ENCODE data around the gene NANOS2.

Gene NANOS2

DNA sequence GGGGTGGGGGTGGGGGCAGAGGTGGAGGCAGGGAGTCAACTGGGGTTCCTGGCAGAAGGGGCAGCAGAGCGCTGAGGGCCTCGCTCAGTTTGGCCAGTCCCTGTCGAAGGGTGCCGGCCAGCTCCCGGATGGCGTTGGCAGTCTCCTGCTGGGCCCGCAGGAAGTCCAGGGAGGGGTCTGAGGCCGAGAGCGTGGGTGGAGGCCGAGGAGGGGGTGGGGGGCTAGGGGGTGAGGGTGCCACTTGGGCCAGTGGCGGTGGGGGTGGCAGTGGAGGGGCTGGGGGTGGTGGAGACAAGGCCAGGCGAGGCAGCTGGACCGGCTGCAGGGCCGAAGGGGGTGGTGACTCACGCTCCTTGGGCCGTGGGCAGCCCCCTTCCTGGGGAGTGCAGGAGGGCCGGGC, 23.7 kb downstream of the NANOS2 start:
- DNase-seq = no peak

DNA sequence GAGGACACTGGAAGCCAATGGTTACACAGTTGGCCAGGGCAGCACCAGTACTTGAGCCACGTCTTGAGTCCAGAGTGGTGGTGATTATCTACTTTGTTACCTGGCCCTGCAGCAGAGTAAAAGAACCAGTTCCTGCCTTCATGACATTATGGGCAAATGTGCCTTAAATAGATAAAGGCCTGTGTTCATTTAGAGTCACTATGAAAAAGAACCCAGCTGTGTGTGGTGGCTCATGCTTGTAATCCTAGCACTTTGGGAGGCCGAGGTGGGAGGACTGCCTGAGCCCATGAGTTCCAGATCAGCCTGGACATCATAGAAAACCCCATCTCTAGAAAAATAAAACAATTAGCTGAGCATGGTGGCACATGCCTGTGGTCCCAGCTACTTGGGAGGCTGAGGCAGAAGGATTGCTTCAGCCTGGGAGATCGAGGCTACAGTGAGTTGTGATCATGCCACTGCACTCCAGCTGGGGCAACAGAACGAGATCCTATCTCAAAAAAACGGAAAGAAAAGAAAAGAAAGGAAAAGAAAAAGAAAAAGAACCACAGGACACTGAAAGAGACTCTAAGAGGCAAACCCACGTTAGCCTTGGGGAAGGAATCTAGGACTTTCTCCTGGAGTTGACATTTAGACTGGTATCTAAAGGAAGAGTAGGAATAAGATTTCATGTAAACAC, 25.2 kb downstream of the NANOS2 start:
- DNase-seq = no peak

DNA sequence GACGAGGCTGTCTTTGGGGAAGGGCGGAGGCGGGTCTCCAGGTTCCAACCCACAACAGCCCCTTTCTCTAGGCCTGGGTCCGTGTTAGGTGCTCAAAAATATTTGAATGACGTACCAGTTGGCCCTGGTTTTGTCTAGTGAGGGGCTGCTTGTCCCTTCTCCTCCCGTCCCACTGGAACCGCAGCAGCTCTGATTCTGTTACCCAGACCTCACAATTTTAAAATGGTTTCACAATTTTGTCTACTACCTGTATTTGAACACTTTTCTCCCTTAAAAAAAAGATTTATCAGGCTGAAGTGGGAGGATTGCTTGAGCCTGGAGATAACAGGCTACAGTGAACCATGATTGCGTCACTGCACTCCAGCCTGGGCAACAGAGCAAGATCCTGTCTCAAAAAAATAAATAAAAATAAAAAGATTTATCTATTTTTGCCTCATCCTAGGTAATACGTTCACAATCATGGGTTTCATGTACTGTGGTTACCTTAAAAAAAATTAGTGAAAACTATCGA, 27.3 kb downstream of the NANOS2 start:
- DNase-seq = no peak

DNA sequence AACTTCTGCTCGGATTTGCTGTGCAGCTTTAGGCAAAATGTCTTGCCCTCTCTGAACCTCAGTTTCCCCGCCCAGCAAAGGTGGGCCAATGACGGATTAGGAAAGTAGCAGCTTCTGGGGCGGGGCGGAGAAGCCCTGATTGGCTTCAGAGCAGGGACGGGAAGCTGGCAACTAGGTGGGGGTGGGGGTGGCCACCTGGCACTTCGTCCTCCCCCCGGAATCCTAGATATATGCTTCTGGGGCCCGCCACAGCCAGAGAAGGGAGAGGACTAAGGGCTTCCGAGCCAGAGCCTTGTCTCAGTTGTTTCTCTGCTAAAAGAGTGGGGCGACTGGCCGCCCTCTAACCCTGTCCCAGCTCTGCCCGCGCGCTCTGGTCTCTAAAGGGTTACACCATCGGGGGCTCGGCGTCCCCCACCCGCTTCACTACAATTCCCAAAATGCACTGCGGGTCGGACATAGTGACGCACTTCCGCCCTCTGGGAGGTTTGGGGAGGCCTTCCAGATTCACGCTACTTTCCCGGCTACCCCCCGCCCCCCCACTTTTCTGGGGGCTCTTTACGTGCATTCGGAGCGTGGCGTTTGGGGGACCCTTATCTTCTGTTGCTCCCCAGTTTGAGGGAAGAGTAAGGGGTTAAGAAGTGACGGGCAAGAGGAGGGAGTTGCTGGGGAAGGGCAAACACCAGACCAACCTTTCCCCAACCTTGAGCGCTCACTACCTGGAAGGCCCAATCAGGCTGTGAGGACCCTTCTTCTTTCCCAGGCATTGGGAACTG, 28.0 kb downstream of the NANOS2 start:
- DNase-seq = peak; percentile 87

DNA sequence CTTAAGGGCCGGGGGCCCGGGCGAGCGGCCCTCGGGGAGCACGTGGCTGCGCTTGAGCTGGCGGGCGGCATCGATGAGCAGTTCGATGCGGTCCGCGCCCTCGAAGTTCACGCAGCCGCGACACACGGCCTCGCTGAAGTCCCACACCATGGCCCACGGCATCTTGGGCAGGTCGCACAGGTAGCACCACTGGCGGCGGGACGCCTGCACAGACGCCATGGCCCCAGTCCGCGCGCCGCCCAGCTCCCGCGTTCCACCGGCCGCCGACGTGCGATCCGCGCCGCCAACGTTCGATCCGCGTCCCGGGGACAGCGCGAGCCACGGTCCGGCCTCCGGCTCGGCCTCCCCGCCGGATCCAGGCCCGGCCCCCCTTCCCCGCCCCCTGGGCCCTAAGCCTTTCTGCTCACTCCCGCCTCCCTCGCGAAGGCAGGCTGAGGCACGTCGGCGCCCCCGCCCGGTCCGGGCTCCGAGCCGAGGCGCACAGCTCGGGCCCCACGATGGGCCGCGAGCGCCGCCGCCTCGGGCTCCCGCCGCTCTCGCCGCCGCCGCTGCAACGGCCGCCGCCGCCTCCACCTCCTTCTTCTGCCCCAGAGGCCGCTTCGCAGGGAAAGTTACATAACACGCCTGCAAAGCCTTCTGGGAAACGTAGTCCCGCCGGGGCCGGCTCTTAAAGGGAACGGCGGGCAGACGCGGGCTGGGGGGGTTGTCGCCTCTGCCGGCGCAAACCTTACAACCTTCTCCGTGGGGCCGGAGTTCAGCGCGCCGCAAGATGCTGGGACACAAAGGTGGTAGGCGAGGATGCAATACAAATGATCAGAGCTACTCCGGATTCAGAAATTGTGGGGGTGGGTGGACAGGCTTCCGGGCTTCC, 28.8 kb downstream of the NANOS2 start, which contains the start of gene IRF2BP1:
Gene IRF2BP1 (minus strand): TSS at position 586 of the 871 bp plus-strand sequence. CDS start 367 bp downstream, at position 219.
- peak; percentile 77 for DNase-seq

DNA sequence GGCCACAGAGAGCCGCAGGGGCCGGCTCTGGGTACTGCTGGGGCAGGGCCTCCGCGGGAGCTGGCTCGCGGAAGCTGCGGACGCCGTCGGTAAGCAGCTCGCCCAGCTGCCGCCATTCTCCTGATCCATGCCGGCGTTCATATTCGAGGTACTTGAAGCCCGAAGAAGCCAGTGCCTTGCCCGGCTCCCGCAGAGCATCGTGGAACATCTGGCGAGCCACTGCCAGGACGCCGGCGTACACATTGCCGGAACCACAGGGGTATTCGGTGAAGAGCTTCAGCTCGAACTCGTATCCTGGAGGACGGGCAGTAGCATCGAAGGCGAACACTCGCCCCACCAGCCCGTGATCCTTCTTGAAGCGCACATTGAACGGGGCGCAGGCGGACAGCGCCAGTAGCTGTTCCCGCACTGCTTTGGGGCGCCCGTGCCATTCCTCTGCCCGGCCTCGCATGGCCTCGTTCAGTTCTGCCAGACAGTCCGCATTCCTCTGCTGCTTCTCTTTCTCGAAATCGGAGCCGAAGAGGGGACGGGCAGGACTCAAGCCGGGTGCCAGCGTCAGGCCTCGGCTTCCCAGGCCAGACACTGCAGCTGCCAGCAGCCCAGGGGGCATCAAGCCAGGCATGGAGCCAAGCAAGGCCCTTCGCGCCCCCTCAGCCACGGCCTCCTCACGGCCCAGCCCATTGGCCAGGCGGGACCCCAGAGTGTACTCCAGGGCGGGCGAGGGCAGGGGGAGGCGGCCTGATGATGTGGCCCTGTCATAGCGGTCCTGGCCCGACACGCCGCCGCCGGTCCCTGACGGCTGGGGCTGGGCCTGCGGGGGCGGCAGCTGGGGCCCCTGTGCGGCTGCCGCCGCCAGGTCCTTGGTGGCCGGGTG, 29.7 kb downstream of the NANOS2 start:
- no peak for DNase-seq

DNA sequence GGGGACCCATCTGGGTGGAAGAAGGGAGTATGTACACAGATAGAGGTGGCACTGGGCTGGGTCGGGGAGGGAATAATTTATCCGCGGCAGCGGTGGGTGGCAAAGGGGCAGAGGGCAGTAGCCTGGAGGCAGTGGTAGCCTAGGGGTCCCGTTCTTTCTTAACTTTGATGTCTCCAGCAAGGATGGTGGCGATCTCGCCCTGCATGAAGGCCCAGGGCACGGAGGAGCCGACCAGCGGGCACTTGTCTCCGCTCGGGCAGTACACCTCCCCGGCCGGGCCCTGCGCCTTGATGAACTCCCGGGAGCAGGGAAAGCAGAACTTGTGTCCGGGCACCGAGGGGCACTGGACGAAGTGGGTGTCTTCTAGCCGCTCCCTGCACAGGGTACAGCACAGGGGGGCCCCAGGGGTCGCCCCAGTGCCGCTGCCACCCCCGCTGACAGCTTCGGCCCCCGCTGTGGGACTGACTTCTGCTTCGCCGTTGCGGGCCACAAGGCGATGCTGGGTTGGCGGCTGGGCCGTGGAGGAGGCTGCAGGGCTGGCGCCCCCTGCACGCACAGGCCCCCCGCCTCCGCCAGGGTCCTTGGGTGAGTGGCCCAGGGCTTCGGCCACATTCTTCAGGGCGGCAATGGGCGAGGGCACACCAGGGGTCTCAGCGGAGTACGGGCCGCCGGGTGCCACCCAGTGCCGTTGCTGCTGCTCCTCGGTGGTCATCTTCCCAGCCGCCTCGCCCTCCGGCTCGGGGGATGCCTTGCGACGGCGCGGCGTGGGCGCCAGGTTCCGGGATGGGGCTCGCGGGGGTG, 30.5 kb downstream of the NANOS2 start:
- DNase-seq = no peak

DNA sequence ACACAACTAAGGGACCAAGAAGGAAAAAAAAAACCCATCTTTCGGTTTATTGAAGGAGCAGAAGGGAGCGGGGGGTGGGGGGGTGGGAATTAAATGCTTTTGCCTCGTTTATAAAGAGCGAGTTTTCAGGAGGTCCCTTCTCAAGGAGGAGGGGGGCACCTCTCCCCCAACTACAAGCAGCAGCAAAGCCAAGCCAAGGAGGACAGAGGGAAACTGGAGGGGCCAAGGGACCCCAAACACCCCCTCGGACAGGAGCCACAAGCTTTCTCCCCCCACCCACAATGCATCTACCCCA, 31.0 kb downstream of the NANOS2 start:
- no peak for DNase-seq

DNA sequence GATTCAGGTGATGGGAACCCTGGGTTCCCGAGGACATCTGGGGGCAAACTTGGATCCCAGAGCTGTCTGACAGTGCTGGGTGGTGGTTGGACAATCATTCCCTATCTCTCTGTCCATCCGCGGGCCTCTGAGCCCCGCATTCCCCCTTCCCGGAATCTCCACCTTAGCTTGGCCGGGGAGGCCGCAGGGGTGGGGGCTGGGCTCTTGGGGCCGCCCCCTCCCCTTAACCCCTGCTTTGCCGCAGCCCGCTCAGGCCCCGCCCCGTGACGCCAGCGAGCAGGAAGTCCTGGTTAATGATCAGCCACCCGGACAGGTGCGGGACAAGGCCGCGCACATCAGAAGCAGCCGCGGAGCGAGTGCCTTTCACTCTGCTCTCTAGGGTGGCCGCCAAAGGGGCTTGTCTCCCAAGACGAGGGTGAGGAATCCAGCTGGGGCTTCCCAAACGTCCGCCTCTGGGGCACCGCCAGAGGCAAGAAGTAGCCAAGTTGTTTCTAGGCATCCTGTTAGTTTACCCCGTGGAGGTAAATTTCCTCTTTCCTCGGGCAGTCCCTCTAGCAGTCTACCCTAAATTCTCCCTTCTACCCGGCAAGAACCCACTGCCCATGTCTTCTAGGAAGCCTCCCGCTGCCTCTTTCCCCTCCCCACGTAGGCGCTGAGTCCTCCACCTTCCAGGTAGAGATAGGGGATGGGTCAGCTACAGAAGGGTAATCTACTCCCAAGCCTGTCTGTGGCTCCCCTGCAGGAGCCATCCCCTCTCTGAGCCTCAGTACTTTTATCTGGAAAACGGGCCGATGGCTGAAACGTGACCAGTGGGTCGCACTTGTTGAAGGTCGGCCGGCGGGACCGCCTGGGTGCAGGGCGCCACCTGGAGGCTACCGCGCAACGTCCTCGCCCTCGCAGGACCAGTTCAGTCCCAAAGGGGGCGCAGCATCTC, 31.7 kb downstream of the NANOS2 start:
- peak; percentile 50 for DNase-seq

DNA sequence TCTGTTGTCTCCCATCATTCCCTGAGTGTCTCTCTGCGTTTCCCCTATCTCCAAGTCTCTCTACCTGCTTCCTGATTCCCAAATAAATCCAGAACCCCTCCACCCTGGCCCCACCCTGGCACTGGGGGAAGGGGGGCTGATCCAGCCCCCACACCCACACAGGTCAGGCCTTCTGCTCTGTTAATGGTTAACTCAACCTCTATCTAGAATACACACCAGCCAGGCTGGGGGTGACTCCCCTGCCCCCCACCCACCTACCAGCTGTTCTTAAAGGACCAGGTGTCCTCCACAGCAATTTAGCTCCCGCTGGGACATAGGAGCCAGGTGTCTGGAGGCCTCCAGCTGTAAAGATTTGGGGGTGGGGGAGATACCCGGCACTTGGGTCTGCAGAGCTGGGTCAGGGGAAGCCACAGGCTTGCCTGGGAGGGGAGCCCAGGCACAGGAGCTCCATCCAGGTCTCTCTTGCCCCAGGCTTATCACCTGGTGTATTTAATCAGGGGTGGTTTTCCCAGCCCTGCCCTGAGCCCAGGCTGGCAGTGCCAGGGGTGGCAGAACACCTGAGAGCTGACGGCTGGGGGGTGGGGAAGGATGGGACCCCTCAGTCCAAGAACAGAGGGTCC, 32.6 kb downstream of the NANOS2 start:
- no peak for DNase-seq

DNA sequence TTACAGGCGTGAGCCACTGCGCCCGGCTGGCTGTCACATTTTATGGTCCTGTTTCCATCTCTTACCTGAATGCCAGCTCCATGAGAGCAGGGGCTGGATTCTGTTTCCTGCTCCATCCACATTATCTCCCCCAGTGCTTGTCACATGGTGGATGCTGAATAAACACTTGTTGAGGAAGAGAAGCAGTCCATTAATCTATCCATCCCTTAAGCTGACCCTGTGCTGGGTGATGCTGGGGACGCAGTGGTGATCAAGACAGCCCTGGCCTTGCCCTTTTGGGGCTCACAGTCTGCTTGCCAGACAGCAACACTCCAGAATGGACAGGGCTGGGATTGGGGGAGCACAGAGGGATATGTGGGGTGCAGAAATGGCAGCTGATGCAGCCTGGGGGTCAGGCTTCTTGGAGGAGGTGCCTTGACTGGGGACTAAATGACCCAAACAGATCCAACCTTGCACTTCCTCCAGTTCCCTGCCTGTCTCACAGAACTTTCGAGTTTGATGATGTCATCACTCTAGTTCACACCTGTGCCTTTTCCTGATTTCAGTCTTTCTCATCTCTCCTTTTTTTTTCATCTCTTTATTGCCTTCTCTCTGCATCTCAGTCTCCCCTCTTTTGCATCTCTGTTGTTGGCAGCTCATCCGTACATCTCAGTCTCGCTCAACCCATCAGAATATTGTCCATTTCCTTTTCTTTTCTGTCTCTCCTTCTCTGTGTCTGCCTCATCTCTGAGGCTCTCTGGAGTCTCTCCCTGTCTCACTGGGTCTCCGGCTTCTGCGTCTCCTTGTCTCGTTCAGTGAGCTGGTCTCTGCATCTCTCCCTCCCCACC, 33.3 kb downstream of the NANOS2 start:
- DNase-seq = no peak

DNA sequence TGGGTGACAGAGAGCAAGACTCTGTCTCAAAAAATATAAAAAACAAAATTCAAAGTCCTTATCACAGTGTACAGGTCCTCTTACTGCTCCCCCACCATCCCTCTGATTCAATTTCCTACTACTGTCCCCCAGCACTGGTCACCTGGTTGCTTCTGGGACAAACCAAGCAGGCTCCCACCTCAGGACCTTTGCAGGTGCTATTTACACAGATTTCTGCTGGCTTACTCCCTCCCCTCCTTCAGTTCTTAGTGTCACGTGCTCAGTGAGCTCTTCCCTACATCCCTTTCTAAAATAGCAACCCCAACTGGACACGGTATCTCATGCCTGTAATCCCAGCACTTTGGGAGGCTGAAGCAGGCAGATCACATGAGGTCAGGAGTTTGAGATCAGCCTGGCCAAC, 34.6 kb downstream of the NANOS2 start:
- no peak for DNase-seq

DNA sequence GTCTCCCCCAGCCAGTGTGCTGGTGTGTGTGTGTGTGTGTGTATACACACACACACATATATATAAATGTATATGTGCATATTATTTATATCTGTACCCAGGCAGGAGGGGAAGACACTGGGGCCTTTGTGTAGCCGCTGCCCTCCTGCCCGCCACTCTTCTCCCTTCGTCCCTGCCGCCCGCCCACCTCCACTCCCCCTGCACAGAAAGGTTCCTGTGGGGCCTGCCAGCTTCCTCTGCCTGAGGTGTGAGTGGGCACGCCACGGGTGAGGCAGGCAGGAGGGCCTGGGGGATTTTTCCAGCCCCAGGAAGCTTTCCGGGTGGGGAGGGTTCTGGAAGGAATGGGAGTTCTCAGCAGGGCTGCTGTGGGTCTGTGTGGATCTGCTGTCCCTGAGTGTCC, 35.5 kb downstream of the NANOS2 start:
- DNase-seq = no peak

DNA sequence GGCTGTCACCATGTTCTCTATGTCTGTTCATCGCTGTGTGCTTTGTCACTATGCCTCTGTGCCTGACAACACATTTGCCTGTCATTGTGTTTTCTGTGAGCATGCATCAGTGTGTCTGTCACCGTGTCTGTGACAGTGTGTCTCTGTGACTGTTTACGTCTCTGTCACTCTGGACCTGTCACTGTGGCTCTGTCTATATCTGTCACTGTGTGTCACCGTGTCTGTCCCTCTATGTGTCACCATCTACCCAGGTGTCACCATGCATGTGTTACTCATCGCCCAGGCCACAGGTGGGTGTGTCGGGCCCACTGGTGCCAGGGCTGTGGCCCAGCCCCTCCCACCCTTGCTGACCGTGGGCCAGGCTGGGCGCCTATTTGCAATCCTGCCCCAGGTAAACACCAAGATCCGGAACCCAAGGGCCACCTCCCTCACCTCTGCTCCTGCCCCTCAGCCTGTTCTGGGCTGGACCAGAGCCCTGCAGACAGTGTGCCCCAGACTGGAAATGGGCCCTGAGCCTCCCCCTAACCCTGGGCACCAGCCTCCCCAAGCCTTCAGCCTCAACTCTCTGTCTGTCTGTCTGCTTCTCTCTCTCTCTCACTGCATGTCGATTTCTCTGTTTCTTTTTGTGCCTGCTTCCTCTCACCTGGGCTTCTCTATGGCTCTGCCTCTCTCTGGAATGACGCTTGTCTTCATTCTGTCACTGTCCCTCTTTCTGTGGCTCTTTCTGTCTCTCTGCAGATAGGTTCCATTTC, 36.4 kb downstream of the NANOS2 start:
- DNase-seq = no peak

DNA sequence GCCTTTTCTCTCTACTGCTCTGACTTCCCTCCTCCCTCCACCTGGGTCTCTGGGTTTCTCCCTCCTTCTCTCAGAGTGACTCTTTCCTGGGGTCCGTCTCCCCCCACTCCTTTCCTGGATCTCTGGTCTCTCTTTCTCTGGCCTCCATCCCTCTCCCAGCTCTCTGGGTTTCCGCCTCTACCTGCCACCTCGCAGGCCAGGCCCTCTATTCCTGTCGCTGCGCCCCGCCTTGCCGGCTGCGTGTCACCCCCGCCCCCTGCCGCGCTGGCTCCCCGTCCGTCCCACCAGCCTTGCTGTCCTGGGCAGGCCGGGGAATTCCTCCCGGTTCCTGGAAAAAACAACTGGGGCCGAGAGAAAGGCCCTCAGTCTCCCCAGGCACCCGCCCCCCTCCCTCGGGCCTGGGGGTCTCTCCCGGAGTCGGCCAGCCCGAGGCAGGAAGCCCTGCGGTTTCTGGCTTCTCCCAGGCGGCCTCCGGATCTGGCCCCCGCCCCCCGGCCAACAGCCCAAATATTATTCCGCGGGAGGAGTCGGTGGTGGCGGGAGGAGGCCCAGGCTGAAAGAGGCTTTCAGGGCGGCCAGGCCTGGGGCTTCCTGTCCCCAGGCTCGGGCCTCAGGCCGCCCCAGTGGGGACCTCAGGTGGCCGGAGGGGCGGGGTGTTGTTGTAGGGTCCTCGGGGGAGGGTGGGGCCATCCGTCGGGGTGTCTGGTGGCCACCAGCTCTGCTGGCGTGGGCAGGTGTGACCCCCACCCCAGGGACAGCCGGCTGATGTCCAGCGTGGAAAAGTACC, 38.0 kb downstream of the NANOS2 start:
- DNase-seq = peak; percentile 8

DNA sequence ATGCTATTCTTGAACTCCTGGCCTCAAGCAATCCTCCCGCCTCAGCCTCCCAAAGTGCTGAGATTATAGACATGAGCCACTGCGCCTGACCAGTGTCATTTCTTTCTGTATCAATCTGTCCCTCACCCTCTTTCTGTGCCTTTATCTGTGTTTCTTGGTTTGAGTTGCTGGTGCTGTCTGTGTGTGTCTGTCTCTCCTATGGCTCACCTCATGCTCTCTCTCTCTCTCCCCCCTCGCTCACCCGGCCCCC, 38.5 kb downstream of the NANOS2 start:
- DNase-seq = no peak

DNA sequence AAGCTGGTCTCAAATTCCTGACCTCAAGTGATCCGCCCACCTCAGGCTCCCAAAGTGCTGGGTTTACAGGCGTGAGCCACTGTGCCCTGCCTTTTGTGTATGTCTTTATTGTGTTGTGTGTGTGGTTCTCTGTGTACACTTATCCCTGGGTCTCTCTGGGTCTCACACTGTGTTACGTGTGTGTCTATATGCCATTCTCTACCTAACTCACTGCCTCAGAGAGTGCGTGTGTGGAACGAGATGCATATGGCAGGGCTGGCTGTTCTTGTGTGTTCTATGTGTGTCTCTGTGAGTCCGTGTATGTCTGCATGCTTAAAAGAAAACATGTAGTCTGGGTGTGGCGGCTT, 40.0 kb downstream of the NANOS2 start:
- no peak for DNase-seq

DNA sequence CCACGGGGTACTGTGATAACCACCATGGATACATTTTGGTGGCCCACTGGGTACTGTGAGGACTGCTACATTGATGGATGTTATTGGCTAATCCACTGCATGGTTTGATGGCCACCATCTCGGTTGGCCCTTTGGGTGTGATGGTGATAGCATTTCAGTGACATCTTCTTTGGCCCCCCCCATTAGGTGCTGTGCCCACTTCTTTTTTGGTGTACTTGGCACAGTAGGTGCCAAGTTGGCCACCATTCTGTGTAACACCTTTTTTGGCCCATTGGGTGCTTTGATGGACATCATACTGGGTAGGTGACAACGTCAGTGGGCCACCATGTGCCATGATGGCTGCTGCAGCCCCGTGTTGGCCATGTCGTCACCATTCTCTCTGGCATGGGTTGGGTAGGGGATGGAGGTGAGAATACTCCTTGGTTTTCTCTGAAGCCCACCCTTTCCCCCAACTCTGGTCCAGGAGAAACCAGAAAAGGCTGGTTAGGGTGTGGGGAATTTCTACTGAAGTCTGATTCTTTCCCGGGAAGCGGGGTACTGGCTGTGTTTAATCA, 41.3 kb downstream of the NANOS2 start:
- DNase-seq = no peak

Measured in kidney glomerular epithelial cell (primary cell).